ENCODE data around the gene WNT2.

DNA sequence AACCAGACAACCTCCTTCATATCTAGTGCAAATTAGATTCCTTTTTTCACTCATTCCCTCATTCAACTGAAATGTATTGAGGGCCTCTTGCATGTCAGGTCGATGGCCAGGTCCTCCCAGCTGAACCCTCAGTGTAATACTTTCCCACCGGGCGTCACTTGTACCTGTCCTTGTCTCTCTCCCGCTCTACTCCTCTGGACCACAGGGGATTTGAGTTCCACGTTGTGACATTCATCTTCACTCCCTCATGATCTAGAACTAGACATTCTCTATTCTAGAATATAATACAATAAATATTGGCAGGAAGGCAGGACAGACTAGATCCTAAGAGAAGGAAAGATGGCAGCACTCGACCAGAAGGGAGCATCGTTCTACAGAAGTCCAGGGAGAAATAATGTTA, 83.9 kb downstream of the WNT2 start:
- TF ChIP-seq EZH2 (IDR thresholded peaks at IDR 0.05; ENCODE audit: low read length): no peak
- TF ChIP-seq, protein P1, sequence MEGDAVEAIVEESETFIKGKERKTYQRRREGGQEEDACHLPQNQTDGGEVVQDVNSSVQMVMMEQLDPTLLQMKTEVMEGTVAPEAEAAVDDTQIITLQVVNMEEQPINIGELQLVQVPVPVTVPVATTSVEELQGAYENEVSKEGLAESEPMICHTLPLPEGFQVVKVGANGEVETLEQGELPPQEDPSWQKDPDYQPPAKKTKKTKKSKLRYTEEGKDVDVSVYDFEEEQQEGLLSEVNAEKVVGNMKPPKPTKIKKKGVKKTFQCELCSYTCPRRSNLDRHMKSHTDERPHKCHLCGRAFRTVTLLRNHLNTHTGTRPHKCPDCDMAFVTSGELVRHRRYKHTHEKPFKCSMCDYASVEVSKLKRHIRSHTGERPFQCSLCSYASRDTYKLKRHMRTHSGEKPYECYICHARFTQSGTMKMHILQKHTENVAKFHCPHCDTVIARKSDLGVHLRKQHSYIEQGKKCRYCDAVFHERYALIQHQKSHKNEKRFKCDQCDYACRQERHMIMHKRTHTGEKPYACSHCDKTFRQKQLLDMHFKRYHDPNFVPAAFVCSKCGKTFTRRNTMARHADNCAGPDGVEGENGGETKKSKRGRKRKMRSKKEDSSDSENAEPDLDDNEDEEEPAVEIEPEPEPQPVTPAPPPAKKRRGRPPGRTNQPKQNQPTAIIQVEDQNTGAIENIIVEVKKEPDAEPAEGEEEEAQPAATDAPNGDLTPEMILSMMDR (optimal IDR thresholded peaks at IDR 0.05 in 1 of 3, IDR thresholded peaks at IDR 0.05 in 1 of 3, conservative IDR thresholded peaks at IDR 0.05 in 1 of 3; ENCODE audit: extremely low read depth in 1 of 3, insufficient read depth in 2 of 3, low read length in 3 of 3): peak in 1 of 3 experiments; percentile 5
